ENCODE data around the gene ATOSB. TPM values are rescaled to one million over a fixed set of nuclear protein-coding genes. Genes with fewer than 3 reads are reported as not detected.

Gene ATOSB
- total and polyA plus RNA-seq, 9 of the 15 experiments (the other 6 are each of a cell fraction or from before 2014, with no cell fraction given): 0.45 to 8.0 (median 4.2) TPM

GRCh38 chr9:35072461-35073278 lies 43.0 kb downstream of the ATOSB start, which contains the start of gene VCP (continued):
- no peak for TF ChIP-seq CUX1 (CRISPR knock-in tag; IDR thresholded peaks at IDR 0.05)
- TF ChIP-seq TBP (optimal IDR thresholded peaks at IDR 0.05; ENCODE audit: low read depth, low read length): peak; percentile 82
- TF ChIP-seq ATF4 (CRISPR knock-in tag; IDR thresholded peaks at IDR 0.05): no peak
- TF ChIP-seq PRPF4 (IDR thresholded peaks at IDR 0.05; ENCODE audit: insufficient read depth, low read depth, low read length, poor library complexity, severe bottlenecking): peak; percentile 19
- TF ChIP-seq FOXK1 (CRISPR knock-in tag; IDR thresholded peaks at IDR 0.05; ENCODE audit: borderline replicate concordance): no peak
- TF ChIP-seq STAG1 (CRISPR knock-in tag; IDR thresholded peaks at IDR 0.05; ENCODE audit: borderline replicate concordance): no peak
- TF ChIP-seq DLX4 (CRISPR knock-in tag; IDR thresholded peaks at IDR 0.05): no peak
- TF ChIP-seq U2AF1 (optimal IDR thresholded peaks at IDR 0.05; ENCODE audit: low read depth, low read length): no peak
- no peak for TF ChIP-seq MXD1 (CRISPR knock-in tag; IDR thresholded peaks at IDR 0.05; ENCODE audit: borderline replicate concordance, poor library complexity, severe bottlenecking)
- TF ChIP-seq ATF3 (IDR thresholded peaks at IDR 0.05): no peak
- TF ChIP-seq ATF3 (CRISPR knock-in tag; conservative IDR thresholded peaks at IDR 0.05): no peak
- no peak for TF ChIP-seq JUNB (CRISPR knock-in tag; conservative IDR thresholded peaks at IDR 0.05)
- no peak for TF ChIP-seq SAFB2 (IDR thresholded peaks at IDR 0.05; ENCODE audit: borderline replicate concordance, low read depth, low read length, severe bottlenecking)
- no peak for TF ChIP-seq GTF2B (IDR thresholded peaks at IDR 0.05; ENCODE audit: extremely low read depth, insufficient read length)
- TF ChIP-seq NFE2 (IDR thresholded peaks at IDR 0.05; ENCODE audit: low read depth): peak; percentile 82
- TF ChIP-seq IRF9 (tag; IDR thresholded peaks at IDR 0.05): no peak
